ENCODE results near the gene MFSD1.

DNA sequence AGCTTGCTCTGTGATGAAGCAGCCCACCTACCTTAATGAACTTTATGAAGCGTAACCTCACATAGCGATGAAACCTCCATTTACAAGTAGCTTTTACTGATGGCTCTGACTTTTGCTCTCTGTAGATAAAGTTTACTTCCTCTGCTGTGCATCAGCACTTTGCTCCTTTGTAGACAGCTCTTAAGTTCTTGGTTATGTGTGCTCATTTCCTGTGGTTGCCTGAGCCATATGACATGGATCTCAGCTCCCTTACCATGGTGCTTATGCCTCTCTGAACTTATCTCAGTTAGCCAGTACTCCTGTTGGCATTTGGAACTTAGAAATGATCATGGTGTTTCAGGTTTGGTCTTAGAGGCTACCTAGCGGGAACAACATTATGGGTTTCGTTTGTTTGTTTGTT, 7.8 kb downstream of the MFSD1 start:
- TF ChIP-seq, protein P1, sequence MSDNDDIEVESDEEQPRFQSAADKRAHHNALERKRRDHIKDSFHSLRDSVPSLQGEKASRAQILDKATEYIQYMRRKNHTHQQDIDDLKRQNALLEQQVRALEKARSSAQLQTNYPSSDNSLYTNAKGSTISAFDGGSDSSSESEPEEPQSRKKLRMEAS (CRISPR knock-in tag; IDR thresholded peaks at IDR 0.05): no peak
- TF ChIP-seq PYGO2 (tag; IDR thresholded peaks at IDR 0.05) (no peak), L3MBTL2 (IDR thresholded peaks at IDR 0.05) (no peak)

Data from K562 (cell line).